HepG2 (cell line): ENCODE measurements around the gene RAB3D. TPM values are rescaled to one million over a fixed set of nuclear protein-coding genes. Genes with fewer than 3 reads are reported as not detected.
A peak's percentile ranks its signal among the peaks of the same experiment; 100 is the strongest.

Experiments used
- ARNT ChIP-seq: fragments of 450-650 bp; IDR thresholded peaks from 2 replicates; pipeline ENCODE4 v1.6.1; 2017
- CBX5 ChIP-seq: sonication (generic); formaldehyde crosslinking; IDR thresholded peaks from 2 replicates; pipeline ENCODE4 v1.4.0; 2020; ENCODE audit warnings: missing genetic modification reagents, borderline replicate concordance
- ELF3 ChIP-seq: IDR thresholded peaks from 2 replicates; pipeline ENCODE4 v1.6.1; 2016; ENCODE audit warnings: missing genetic modification reagents, missing compliant biosample characterization
- NCOA2 ChIP-seq: sonication (generic); formaldehyde crosslinking; IDR thresholded peaks from 2 replicates; pipeline ENCODE4 v1.8.0; 2022; ENCODE audit warnings: inconsistent platforms
- PHF20 ChIP-seq: sonication (generic); formaldehyde crosslinking; IDR thresholded peaks from 2 replicates; pipeline ENCODE4 v1.5.0; 2020; ENCODE audit warnings: mild to moderate bottlenecking, missing genetic modification reagents
- REL ChIP-seq: sonication (generic); formaldehyde crosslinking; conservative IDR thresholded peaks from 2 replicates; pipeline ENCODE4 v1.8.0; 2022; ENCODE audit warnings: mild to moderate bottlenecking, missing genetic modification reagents, moderate library complexity
- SALL2 ChIP-seq: sonication (generic); formaldehyde crosslinking; IDR thresholded peaks from 2 replicates; pipeline ENCODE4 v1.8.1; 2023; ENCODE audit warnings: mild to moderate bottlenecking, missing genetic modification reagents, inconsistent platforms
- SKI ChIP-seq: fragments of 450-650 bp; IDR thresholded peaks from one replicate; pipeline ENCODE4 v1.6.1; 2018; ENCODE audit warnings: mild to moderate bottlenecking; ENCODE audit not compliant: partially characterized antibody
- ZNF274 ChIP-seq: sonication (generic); formaldehyde crosslinking; IDR thresholded peaks from 2 replicates; pipeline ENCODE4 v1.5.1; 2020; ENCODE audit warnings: mild to moderate bottlenecking, missing genetic modification reagents
- ZZZ3 ChIP-seq: sonication (generic); formaldehyde crosslinking; IDR thresholded peaks from 2 replicates; pipeline ENCODE4 v1.4.0; 2020; ENCODE audit warnings: missing genetic modification reagents, mild to moderate bottlenecking, borderline replicate concordance
- polyA plus RNA-seq, 8 experiments: library from polyadenylated mRNA; depleted of rRNA in 3 of 8; stranded (reverse) in 7 of 8; unstranded in 1 of 8; fragments of >200 nt; fragmentation: Illumina TruSeq in 4 of 8; extraction: Trizol in 4 of 8; gene quantifications; 2 replicates each; pipeline versions ENCODE4 v1.2.1 to v1.2.3, GENCODE V29; 2011 to 2016; ENCODE audit warnings: low read depth in 4 of 8, missing spikeins in 1 of 8, mixed read lengths in 1 of 8; ENCODE audit not compliant: insufficient read depth in 1 of 8
- total RNA-seq, 5 experiments: library from RNA; depleted of rRNA; stranded (reverse); fragments of >200 nt; fragmentation: Illumina TruSeq; extraction: Trizol; gene quantifications; 2 replicates each; pipeline ENCODE4 v1.2.3, GENCODE V29; 2016; ENCODE audit warnings: low read depth in 1 of 5
- TF ChIP-seq, protein P1 (sequence below): IDR thresholded peaks from 2 replicates; pipeline ENCODE4 v1.6.1; 2016; ENCODE audit warnings: low read depth, borderline replicate concordance
- TF ChIP-seq, protein P2 (sequence below): IDR thresholded peaks from 2 replicates; pipeline ENCODE4 v1.6.1; 2016
- TF ChIP-seq, protein P3 (sequence below): sonication (generic); formaldehyde crosslinking; IDR thresholded peaks from 2 replicates; pipeline ENCODE4 v1.8.1; 2022; ENCODE audit warnings: low read depth, mild to moderate bottlenecking, missing genetic modification reagents
- TF ChIP-seq, protein P4 (sequence below): sonication (generic); formaldehyde crosslinking; IDR thresholded peaks from 2 replicates; pipeline ENCODE4 v1.4.0; 2020; ENCODE audit warnings: missing genetic modification reagents, borderline replicate concordance
- TF ChIP-seq, protein P5 (sequence below): sonication (generic); formaldehyde crosslinking; IDR thresholded peaks from 2 replicates; pipeline ENCODE4 v1.8.0; 2023; ENCODE audit warnings: mild to moderate bottlenecking, missing genetic modification reagents
- TF ChIP-seq, protein P6 (sequence below): sonication (generic); formaldehyde crosslinking; conservative IDR thresholded peaks from 2 replicates; pipeline ENCODE4 v1.8.0; 2022; ENCODE audit warnings: mild to moderate bottlenecking, moderate library complexity, missing genetic modification reagents

RAB3D gene
- total and polyA plus RNA-seq, 2 of the 13 experiments (the other 11 are each of a cell fraction or from before 2014, with no cell fraction given): 2.0 to 16.1 TPM

DNA sequence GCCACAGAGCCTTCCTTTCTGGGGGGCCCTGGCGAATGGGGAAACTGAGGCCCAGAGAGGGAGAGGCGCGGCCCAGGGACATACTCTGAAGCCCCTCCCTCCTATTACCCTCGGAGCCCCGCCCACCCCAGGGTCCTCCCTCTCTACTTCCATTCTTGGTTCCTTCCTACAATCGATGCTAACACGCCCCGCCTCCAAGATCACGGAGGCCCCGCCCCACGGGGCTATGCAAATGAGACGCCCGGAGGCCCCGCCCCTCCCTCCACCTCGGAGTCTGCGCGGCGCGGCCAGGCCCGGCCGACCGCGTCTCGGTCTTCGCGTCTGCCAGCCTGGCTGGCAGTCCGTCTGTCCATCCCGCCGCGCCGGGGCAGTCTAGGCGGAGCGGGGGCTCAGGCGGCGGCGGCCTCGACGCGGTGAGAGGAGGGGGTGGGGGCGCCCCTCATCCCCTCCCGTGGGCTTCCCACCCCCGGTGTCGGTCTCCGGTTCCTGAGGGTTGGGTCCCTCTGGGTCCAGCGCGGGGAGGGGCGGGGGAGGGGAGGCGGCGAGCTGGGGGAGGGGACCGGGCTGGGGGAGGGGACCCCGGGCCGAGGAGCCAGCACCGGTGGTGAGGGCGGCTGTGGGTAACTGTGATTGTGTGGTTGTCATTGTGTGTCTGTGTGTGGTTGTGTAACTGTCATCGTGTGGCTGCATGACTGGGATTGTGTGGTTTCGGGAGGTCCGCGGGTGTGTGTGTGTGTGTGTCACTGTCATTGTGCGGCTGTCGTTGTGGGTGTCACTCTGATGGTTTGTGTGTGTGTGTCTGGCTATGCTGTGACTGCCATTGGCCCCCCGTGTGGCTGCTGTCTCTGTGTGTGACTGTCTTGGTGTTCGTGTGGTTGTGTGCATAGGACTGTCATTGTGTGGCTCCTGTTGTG lies 16.0 kb upstream of the RAB3D start, which contains the start of gene PLPPR2 (continued):
- TF ChIP-seq SALL2 (CRISPR knock-in tag) (no peak), NCOA2 (no peak), CBX5 (CRISPR knock-in tag) (no peak), REL (CRISPR knock-in tag) (no peak), PHF20 (CRISPR knock-in tag) (no peak), SKI (peak; percentile 22), ARNT (no peak), ZZZ3 (no peak), ELF3 (CRISPR knock-in tag) (no peak), ZNF274 (no peak)
- TF ChIP-seq, protein P1, sequence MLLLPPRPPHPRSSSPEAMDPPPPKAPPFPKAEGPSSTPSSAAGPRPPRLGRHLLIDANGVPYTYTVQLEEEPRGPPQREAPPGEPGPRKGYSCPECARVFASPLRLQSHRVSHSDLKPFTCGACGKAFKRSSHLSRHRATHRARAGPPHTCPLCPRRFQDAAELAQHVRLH: no peak
- TF ChIP-seq, protein P2, sequence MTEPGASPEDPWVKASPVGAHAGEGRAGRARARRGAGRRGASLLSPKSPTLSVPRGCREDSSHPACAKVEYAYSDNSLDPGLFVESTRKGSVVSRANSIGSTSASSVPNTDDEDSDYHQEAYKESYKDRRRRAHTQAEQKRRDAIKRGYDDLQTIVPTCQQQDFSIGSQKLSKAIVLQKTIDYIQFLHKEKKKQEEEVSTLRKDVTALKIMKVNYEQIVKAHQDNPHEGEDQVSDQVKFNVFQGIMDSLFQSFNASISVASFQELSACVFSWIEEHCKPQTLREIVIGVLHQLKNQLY (CRISPR knock-in tag): no peak
- TF ChIP-seq, protein P3, sequence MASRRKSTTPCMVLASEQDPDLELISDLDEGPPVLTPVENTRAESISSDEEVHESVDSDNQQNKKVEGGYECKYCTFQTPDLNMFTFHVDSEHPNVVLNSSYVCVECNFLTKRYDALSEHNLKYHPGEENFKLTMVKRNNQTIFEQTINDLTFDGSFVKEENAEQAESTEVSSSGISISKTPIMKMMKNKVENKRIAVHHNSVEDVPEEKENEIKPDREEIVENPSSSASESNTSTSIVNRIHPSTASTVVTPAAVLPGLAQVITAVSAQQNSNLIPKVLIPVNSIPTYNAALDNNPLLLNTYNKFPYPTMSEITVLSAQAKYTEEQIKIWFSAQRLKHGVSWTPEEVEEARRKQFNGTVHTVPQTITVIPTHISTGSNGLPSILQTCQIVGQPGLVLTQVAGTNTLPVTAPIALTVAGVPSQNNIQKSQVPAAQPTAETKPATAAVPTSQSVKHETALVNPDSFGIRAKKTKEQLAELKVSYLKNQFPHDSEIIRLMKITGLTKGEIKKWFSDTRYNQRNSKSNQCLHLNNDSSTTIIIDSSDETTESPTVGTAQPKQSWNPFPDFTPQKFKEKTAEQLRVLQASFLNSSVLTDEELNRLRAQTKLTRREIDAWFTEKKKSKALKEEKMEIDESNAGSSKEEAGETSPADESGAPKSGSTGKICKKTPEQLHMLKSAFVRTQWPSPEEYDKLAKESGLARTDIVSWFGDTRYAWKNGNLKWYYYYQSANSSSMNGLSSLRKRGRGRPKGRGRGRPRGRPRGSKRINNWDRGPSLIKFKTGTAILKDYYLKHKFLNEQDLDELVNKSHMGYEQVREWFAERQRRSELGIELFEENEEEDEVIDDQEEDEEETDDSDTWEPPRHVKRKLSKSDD (CRISPR knock-in tag): no peak
- TF ChIP-seq, protein P4, sequence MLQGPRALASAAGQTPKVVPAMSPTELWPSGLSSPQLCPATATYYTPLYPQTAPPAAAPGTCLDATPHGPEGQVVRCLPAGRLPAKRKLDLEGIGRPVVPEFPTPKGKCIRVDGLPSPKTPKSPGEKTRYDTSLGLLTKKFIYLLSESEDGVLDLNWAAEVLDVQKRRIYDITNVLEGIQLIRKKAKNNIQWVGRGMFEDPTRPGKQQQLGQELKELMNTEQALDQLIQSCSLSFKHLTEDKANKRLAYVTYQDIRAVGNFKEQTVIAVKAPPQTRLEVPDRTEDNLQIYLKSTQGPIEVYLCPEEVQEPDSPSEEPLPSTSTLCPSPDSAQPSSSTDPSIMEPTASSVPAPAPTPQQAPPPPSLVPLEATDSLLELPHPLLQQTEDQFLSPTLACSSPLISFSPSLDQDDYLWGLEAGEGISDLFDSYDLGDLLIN (CRISPR knock-in tag): no peak
- TF ChIP-seq, protein P5, sequence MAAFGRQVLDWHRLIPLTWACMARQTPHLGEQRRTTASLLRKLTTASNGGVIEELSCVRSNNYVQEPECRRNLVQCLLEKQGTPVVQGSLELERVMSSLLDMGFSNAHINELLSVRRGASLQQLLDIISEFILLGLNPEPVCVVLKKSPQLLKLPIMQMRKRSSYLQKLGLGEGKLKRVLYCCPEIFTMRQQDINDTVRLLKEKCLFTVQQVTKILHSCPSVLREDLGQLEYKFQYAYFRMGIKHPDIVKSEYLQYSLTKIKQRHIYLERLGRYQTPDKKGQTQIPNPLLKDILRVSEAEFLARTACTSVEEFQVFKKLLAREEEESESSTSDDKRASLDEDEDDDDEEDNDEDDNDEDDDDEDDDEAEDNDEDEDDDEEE (CRISPR knock-in tag): no peak
- TF ChIP-seq, protein P6, sequence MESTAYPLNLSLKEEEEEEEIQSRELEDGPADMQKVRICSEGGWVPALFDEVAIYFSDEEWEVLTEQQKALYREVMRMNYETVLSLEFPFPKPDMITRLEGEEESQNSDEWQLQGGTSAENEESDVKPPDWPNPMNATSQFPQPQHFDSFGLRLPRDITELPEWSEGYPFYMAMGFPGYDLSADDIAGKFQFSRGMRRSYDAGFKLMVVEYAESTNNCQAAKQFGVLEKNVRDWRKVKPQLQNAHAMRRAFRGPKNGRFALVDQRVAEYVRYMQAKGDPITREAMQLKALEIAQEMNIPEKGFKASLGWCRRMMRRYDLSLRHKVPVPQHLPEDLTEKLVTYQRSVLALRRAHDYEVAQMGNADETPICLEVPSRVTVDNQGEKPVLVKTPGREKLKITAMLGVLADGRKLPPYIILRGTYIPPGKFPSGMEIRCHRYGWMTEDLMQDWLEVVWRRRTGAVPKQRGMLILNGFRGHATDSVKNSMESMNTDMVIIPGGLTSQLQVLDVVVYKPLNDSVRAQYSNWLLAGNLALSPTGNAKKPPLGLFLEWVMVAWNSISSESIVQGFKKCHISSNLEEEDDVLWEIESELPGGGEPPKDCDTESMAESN (CRISPR knock-in tag): 0 out of 2 replicates have a peak, but pooled peaks have one; percentile 54
